Transverse colon (tissue), 1 donor: ENCODE data around the gene CPEB3.

Experiments used
- EP300 ChIP-seq: sonication (generic); formaldehyde crosslinking; IDR thresholded peaks from one replicate; pipeline ENCODE4 v1.6.1; 2017; ENCODE audit warnings: antibody characterized with exemption, low read depth
- POLR2A ChIP-seq: fragments of 450-650 bp; IDR thresholded peaks from one replicate; pipeline ENCODE4 v1.6.1; 2016; ENCODE audit warnings: antibody characterized with exemption, mild to moderate bottlenecking, moderate library complexity

- TF ChIP-seq POLR2A (no peak), EP300 (no peak)
Measured at GRCh38 chr10:92094960-92095359, 195.9 kb downstream of the CPEB3 start.
